A549 (cell line): ENCODE measurements around the gene CHI3L1.

Experiments used
- CBX8 ChIP-seq: fragments of 200-600 bp; sonication (generic); IDR thresholded peaks from 2 replicates; pipeline ENCODE4 v1.6.1; 2016
- EHF ChIP-seq: fragments of 250-450 bp; sonication (Bioruptor Pico); IDR thresholded peaks from 2 replicates; pipeline ENCODE4 v1.5.0; 2020; ENCODE audit warnings: mild to moderate bottlenecking
- TF ChIP-seq, protein P1 (sequence below): fragments of 250-450 bp; sonication (Bioruptor Pico); IDR thresholded peaks from 2 replicates; pipeline ENCODE4 v1.5.0; 2021; ENCODE audit warnings: mild to moderate bottlenecking, moderate library complexity, borderline replicate concordance

DNA sequence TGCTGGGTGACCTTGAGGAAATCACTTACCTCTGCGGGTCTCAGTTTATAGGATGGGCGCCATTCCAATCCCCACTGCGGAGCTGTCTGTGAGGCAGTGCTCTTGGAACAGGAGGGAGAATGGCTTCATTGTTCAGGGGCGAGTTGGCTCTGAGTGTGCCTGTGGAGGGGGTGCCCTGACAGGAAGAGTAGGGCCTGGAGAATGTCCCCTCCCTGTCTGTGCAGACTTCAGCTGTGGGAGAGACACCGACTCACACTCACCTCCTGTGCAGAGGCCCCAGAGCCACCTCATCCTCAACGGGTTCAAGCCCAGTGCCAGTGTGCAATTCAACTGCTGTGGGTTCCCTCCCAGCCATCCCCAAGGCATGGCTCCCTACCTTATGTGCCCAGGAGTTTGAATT lies 41.8 kb downstream of the CHI3L1 start:
- TF ChIP-seq, protein P1, sequence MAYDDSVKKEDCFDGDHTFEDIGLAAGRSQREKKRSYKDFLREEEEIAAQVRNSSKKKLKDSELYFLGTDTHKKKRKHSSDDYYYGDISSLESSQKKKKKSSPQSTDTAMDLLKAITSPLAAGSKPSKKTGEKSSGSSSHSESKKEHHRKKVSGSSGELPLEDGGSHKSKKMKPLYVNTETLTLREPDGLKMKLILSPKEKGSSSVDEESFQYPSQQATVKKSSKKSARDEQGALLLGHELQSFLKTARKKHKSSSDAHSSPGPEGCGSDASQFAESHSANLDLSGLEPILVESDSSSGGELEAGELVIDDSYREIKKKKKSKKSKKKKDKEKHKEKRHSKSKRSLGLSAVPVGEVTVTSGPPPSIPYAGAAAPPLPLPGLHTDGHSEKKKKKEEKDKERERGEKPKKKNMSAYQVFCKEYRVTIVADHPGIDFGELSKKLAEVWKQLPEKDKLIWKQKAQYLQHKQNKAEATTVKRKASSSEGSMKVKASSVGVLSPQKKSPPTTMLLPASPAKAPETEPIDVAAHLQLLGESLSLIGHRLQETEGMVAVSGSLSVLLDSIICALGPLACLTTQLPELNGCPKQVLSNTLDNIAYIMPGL (CRISPR knock-in tag) = no peak
- TF ChIP-seq CBX8 = no peak
- TF ChIP-seq EHF (CRISPR knock-in tag) = no peak
